Measurements from ENCODE around the gene DPYSL3. TPM values are rescaled to one million over a fixed set of nuclear protein-coding genes. Genes with fewer than 3 reads are reported as not detected.
A peak's percentile ranks its signal among the peaks of the same experiment; 100 is the strongest.

The DPYSL3 gene
- total RNA-seq, 1 donor from 2014 or later, result 1.6 TPM

DNA sequence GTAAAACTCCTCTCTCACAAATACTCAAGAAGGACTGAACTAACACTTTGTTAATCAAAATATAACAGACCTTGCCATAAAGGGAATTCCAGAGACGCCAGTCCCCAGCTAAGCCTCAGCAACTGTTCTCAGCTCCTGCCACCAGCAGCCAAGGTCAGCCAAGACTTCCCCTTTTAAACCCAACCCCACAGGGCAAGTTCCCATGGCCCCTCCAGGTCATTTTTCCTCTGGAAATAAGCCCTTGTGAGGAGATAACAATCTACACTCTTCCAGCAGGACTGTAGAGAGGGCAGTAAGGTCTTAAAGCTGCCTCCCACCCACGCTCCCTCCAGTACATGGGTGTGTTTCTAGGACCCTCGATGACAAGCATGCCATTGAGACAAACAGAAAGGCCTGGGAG lies 78.3 kb downstream of the DPYSL3 start:
- DNase-seq (ENCODE audit: low read depth), result no peak
- TF ChIP-seq CTCF (IDR thresholded peaks at IDR 0.05; ENCODE audit: insufficient read depth, low read length, severe bottlenecking), result no peak
- H3K27me3 ChIP-seq (ENCODE audit: control insufficient read depth, insufficient read depth, low read length), result no peaks in the 10 kb centered on the region
- no peak overlapping the region for H3K4me3 ChIP-seq (ENCODE audit: low read depth, low read length)
- H3K36me3 ChIP-seq (ENCODE audit: control insufficient read depth, insufficient read depth, low read length), result no peaks in the 10 kb centered on the region
- no peak for FAIRE-seq

DNA sequence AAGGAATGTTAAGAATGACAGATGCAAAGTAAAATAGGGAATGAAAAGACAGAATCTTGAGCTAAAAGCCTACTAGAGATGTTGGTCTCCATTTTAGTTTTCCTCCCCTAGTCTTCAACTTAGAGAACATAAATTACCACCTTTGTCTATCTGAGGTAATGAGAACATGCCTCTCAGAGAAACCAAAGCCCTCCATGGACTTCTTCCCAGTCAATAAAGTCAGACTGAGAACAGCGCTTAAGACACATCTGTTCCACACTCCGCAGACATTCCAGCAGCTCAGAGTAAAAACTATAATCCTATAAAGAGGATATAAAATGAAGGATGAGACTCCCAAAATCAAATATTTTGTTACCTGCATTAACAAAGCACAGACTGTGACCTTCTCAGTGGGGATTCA lies 79.2 kb downstream of the DPYSL3 start:
- H3K27me3 ChIP-seq (ENCODE audit: control insufficient read depth, insufficient read depth, low read length), result no peaks in the 10 kb centered on the region
- no peak for FAIRE-seq
- no peak overlapping the region for H3K4me3 ChIP-seq (ENCODE audit: low read depth, low read length)
- no peak for TF ChIP-seq CTCF (IDR thresholded peaks at IDR 0.05; ENCODE audit: insufficient read depth, low read length, severe bottlenecking)
- no peak for DNase-seq (ENCODE audit: low read depth)
- no peaks in the 10 kb centered on the region for H3K36me3 ChIP-seq (ENCODE audit: control insufficient read depth, insufficient read depth, low read length)

DNA sequence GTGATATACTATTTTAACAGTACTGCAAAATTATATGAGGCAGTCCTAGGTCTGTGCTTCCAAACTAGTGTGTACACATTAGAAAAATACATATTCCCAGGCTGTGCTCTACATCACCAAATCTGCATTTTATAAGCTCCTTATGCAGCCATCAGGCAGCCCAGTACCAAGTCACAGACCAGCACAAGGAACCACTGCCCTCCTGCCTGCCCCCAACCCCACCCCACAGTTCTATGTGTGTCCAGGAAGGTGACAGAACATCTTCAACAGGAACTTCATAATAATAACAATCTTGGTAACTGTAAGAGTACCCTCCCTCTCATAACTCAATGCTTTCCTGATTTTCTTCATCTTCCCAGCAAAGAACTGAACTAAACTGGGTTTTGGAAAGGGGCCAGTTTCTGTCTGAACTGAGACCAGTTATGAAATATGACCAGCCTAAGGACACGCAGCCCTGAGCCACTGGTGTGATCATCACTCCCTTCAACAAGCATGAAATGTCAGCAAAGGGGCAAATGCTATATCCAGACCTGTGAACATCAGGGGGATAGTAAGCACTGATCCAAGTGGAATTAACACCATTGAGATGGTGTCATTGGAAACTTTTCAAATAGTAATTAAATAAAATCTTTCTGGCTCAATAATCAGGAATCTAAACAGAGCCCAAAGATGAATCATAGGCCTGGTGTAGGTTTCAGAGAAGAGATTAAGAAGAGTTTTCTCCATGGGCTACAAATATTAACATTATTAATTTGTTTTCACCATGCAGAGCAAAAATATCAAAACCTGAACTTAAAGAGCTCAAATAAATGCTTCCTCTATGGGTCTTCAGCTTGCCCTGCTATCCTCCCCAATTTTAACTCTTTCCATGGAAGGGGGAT lies 82.1 kb downstream of the DPYSL3 start:
- no peak for TF ChIP-seq CTCF (IDR thresholded peaks at IDR 0.05; ENCODE audit: insufficient read depth, low read length, severe bottlenecking)
- FAIRE-seq (no peak), DNase-seq (ENCODE audit: low read depth) (peak; percentile 18)
- Histone ChIP-seq H3K27me3 (ENCODE audit: control insufficient read depth, insufficient read depth, low read length) (no peaks in the 10 kb centered on the region), H3K36me3 (ENCODE audit: control insufficient read depth, insufficient read depth, low read length) (no peaks in the 10 kb centered on the region), H3K4me3 (ENCODE audit: low read depth, low read length) (no peak overlapping the region)

DNA sequence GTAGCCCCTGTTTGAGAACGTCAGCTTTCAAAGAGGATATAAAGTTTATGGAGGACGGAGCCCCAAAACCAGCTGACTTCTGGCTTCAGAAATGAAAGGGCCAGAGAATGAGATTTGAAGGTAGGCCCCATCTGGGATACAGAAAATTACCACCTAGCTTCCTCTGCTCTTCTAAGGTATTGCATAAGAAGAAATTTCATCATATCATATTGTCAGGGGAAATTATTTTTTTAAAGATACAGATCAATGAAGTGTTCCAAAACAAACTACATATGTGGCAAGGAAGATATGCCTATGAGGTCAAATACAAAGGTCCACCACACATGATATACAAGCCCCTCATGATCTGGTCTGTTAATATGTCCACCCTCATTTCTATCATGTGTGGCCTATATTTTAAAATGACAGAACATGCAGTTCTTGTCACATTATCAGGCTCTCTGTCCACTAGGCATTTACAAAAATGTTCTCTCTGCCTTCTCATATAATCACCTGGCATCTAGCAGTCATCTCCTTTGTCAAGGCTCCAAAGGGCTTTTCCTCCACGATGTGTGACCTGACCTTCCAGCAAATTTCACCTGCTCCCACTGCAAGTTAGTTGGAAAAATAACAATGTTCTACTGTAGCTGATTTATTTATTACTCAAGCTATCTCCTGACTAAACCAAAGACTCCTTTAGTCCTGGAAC lies 83.1 kb downstream of the DPYSL3 start:
- DNase-seq (ENCODE audit: low read depth), result no peak
- TF ChIP-seq CTCF (IDR thresholded peaks at IDR 0.05; ENCODE audit: insufficient read depth, low read length, severe bottlenecking), result no peak
- FAIRE-seq, result no peak
- no peak overlapping the region for H3K4me3 ChIP-seq (ENCODE audit: low read depth, low read length)
- H3K36me3 ChIP-seq (ENCODE audit: control insufficient read depth, insufficient read depth, low read length), result no peaks in the 10 kb centered on the region
- no peaks in the 10 kb centered on the region for H3K27me3 ChIP-seq (ENCODE audit: control insufficient read depth, insufficient read depth, low read length)

DNA sequence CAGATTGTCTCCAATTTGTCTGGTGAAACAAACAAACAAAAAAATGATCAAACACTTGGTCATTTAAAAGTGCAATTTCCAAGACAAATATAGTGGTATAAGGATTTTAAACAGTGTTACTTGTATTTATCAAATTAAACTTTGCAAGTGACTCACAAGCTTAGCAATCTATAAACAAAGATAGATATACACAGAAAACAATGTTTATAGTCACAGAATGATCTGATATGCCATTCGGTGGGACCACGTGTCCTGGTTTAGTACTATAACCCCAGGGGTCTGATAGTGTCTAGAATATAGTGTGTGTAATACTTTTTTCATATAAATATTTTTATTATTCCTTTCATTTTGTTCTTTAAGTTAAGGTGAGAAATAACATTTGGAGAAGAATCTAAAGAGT lies 91.3 kb downstream of the DPYSL3 start:
- FAIRE-seq (no peak), DNase-seq (ENCODE audit: low read depth) (no peak)
- no peaks in the 10 kb centered on the region for H3K27me3 ChIP-seq (ENCODE audit: control insufficient read depth, insufficient read depth, low read length)
- H3K4me3 ChIP-seq (ENCODE audit: low read depth, low read length), result no peak overlapping the region
- no peak for TF ChIP-seq CTCF (IDR thresholded peaks at IDR 0.05; ENCODE audit: insufficient read depth, low read length, severe bottlenecking)
- no peaks in the 10 kb centered on the region for H3K36me3 ChIP-seq (ENCODE audit: control insufficient read depth, insufficient read depth, low read length)

All from bronchial epithelial cell (primary cell).